Keratinocyte (primary cell): ENCODE results near the gene HSPG2. TPM values are rescaled to one million over a fixed set of nuclear protein-coding genes. Genes with fewer than 3 reads are reported as not detected.

Source experiments
- DNase-seq: peaks from one replicate; pipeline ENCODE4 v3.0.0-alpha.2; 2011; ENCODE audit warnings: low read depth, missing footprints, low spot score
- FAIRE-seq: peaks from 2 replicates; lab custom pipeline; 2011; peaks lifted over from hg19 to GRCh38; lab: Jason Lieb, UNC
- H2AFZ ChIP-seq: 2 replicates; pipeline ENCODE4 v1.6.0; 2012; ENCODE audit warnings: low read length, control low read depth, inconsistent platforms; ENCODE audit not compliant: control insufficient read depth
- H3K27ac ChIP-seq: 2 replicates; pipeline ENCODE4 v1.5.1; 2011; ENCODE audit warnings: low read length; ENCODE audit not compliant: control insufficient read depth, insufficient read depth
- H3K27me3 ChIP-seq: 3 replicates; pipeline ENCODE4 v1.6.0; 2011; ENCODE audit warnings: low read length; ENCODE audit not compliant: control insufficient read depth, insufficient read depth; ENCODE audit errors: extremely low read depth
- H3K36me3 ChIP-seq, 2 experiments: 2 replicates in 1 of 2; 3 replicates in 1 of 2; pipeline ENCODE4 v1.5.1; 2011; ENCODE audit warnings: low read length in 2 of 2, mild to moderate bottlenecking in 1 of 2; ENCODE audit not compliant: control insufficient read depth in 2 of 2, insufficient read depth in 2 of 2; ENCODE audit errors: extremely low read depth in 1 of 2
- H3K4me1 ChIP-seq: 3 replicates; pipeline ENCODE4 v1.5.1; 2011; ENCODE audit warnings: low read length; ENCODE audit not compliant: control insufficient read depth, insufficient read depth; ENCODE audit errors: extremely low read depth
- H3K4me2 ChIP-seq: 3 replicates; pipeline ENCODE4 v1.6.0; 2011; ENCODE audit warnings: low read depth, low read length; ENCODE audit not compliant: control insufficient read depth, insufficient read depth; ENCODE audit errors: extremely low read depth
- H3K4me3 ChIP-seq, 3 experiments: fragments of 200-600 bp in 1 of 3; sonication (generic) in 1 of 3; 2 replicates in 2 of 3; 3 replicates in 1 of 3; pipeline ENCODE4 v1.5.1; 2011 to 2016; ENCODE audit warnings: low read length in 3 of 3, mild to moderate bottlenecking in 3 of 3, control low read depth in 2 of 3, inconsistent platforms in 1 of 3, low read depth in 1 of 3, mixed read lengths in 1 of 3, mixed run types in 1 of 3, moderate library complexity in 1 of 3; ENCODE audit not compliant: control insufficient read depth in 2 of 3, insufficient read depth in 2 of 3; ENCODE audit errors: extremely low read depth in 1 of 3
- H3K79me2 ChIP-seq: 2 replicates; pipeline ENCODE4 v1.6.0; 2012; ENCODE audit warnings: low read length; ENCODE audit not compliant: control insufficient read depth, insufficient read depth
- H3K9ac ChIP-seq: 3 replicates; pipeline ENCODE4 v1.6.0; 2011; ENCODE audit warnings: low read length; ENCODE audit not compliant: control insufficient read depth, insufficient read depth; ENCODE audit errors: extremely low read depth
- H3K9me1 ChIP-seq: 3 replicates; pipeline ENCODE4 v1.6.0; 2011; ENCODE audit warnings: low read length; ENCODE audit not compliant: control insufficient read depth, insufficient read depth; ENCODE audit errors: extremely low read depth
- H3K9me3 ChIP-seq: 2 replicates; pipeline ENCODE4 v1.5.1; 2012; ENCODE audit warnings: low read depth, low read length; ENCODE audit not compliant: control insufficient read depth
- H4K20me1 ChIP-seq: 3 replicates; pipeline ENCODE4 v1.6.0; 2011; ENCODE audit warnings: low read length; ENCODE audit not compliant: control insufficient read depth, insufficient read depth; ENCODE audit errors: extremely low read depth
- EZH2 ChIP-seq: IDR thresholded peaks from one replicate; pipeline ENCODE4 v1.6.1; 2012; ENCODE audit warnings: inconsistent platforms, mild to moderate bottlenecking, low read length, moderate library complexity
- dilution Hi-C: fragments of 300-500 bp; cut with MboI; formaldehyde crosslinking; loops from one replicate; pipeline ENCODE4 v1.7.0; 2020; ENCODE audit warnings: low sequenced_read_pairs; ENCODE audit not compliant: extremely low pct_ligation_motif_present
- polyA plus RNA-seq, 5 experiments: library from polyadenylated mRNA; depleted of rRNA in 3 of 5; stranded (reverse) in 3 of 5; stranded (forward) in 1 of 5; unstranded in 1 of 5; fragments of >200 nt; gene quantifications; 1 replicate in 1 of 5; 2 replicates in 3 of 5; 3 replicates in 1 of 5; pipeline versions ENCODE4 v1.2.1 to v1.2.3, GENCODE V29; 2011 to 2012; ENCODE audit warnings: missing spikeins in 2 of 5, low read depth in 1 of 5, low replicate concordance in 1 of 5
- TF ChIP-seq, protein P1 (sequence below), 3 experiments: IDR thresholded peaks in 1 of 3; conservative IDR thresholded peaks in 1 of 3; optimal IDR thresholded peaks in 1 of 3; 2 replicates in 2 of 3; 3 replicates in 1 of 3; pipeline versions ENCODE3 to v1.5.1; 2011; ENCODE audit warnings: low read length in 3 of 3, mild to moderate bottlenecking in 3 of 3, moderate library complexity in 2 of 3, control low read depth in 1 of 3, inconsistent platforms in 1 of 3; ENCODE audit not compliant: insufficient read depth in 2 of 3; ENCODE audit errors: extremely low read depth in 1 of 3

HSPG2 gene
- polyA plus RNA-seq, 1 donor (not counting 4 experiments of a cell fraction or from before 2014, with no cell fraction given): 9.0 TPM

DNA sequence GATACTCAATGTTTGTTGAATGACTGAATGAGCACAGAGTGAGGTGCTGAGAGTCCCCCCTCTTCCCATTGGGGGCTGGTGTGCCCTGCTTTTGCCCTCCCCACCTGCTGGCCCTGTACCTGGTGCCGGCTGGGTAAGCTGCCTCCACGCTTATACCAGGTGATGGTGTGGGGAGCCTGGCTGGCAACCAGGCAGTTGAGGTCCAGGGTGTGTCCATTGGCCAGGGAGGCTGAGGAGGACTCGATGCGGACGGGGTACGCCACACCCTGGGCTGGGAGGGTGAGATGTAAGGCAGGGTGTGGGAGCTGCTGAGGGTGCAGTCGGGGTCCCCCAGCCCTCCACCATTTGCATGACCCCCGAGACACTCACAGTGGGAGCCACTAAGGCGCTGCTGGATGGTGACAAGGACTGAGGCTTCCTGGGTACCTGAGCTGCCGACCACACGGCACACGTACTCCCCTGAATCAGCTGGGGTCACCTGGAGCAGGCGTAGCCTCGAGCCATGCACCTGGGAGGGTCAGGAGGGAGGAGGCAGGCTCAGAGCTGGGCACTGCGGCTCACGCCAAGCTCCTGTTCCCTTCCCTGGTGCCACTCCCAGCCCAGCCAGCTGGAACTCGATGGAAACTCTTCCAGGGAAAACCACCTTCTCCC, 88.5 kb downstream of the HSPG2 start:
- dilution Hi-C loops: no loop called here
- Histone ChIP-seq H2AFZ (no peak overlapping the region), H3K27me3 (no peaks in the 10 kb centered on the region)

DNA sequence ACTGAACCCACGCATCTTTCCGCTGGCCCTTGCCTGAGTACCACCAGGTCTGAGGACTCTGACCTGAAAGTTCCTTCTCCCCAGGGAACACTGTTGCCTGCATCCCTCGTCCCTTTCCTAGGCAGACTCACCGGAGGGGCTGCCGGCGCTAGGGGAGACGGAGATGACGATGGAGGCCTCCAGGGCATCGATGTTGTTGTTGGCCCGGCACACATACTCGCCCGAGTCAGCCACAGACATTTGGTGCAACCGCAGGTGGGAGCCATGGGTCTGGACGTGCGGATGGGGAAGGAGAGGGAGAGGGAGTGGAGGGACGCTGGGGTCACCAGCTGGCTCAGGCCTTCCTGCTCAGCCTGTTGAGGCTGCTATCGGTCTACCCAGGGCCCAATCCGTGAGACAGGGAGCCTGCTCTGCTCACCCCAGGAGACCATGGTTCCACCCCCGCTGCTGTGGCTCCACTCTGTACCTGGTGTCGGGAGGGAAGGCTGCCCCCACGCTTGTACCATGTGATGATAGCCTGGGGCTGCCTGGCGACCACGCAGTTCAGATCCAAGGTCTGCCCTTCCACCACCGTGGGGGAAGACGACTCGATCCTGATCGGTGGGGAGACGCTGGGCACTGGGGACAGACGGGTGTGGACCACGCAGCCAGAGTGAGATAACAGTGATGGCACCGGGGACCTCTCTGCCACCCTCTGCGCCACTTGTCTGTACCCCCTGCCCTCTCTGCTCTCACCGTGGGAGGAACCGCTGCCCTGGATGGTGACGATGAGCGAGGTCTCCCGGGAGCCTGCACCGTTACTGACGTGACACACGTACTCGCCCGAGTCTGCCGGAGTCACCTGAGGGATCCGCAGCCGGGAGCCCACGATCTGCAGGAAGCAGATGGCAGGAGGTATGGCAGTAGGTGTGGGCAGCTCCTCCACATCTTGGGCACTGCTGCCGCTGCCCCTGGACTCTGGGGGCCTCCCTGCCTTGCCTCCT, 89.6 kb downstream of the HSPG2 start:
- DNase-seq (no peak), FAIRE-seq (no peak)
- H3K27ac ChIP-seq: no peak overlapping the region
- peaks cover 23 to 56% of the 10 kb centered on the region in 2 experiments for H3K36me3 ChIP-seq
- H3K27me3 ChIP-seq: no peaks in the 10 kb centered on the region
- no peaks in the 10 kb centered on the region for H3K9me1 ChIP-seq
- H3K9ac ChIP-seq: no peak overlapping the region
- H3K79me2 ChIP-seq: no peaks in the 10 kb centered on the region
- H4K20me1 ChIP-seq: no peaks in the 10 kb centered on the region
- no peaks in the 10 kb centered on the region for H3K4me1 ChIP-seq
- TF ChIP-seq EZH2: no peak
- TF ChIP-seq, protein P1, sequence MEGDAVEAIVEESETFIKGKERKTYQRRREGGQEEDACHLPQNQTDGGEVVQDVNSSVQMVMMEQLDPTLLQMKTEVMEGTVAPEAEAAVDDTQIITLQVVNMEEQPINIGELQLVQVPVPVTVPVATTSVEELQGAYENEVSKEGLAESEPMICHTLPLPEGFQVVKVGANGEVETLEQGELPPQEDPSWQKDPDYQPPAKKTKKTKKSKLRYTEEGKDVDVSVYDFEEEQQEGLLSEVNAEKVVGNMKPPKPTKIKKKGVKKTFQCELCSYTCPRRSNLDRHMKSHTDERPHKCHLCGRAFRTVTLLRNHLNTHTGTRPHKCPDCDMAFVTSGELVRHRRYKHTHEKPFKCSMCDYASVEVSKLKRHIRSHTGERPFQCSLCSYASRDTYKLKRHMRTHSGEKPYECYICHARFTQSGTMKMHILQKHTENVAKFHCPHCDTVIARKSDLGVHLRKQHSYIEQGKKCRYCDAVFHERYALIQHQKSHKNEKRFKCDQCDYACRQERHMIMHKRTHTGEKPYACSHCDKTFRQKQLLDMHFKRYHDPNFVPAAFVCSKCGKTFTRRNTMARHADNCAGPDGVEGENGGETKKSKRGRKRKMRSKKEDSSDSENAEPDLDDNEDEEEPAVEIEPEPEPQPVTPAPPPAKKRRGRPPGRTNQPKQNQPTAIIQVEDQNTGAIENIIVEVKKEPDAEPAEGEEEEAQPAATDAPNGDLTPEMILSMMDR (optimal IDR thresholded peaks at IDR 0.05 in 1 of 3, IDR thresholded peaks at IDR 0.05 in 1 of 3, conservative IDR thresholded peaks at IDR 0.05 in 1 of 3; ENCODE audit: extremely low read depth in 1 of 3, insufficient read depth in 2 of 3, low read length in 3 of 3): no peak
- no peak overlapping the region for H2AFZ ChIP-seq
- no peak overlapping the region for H3K4me2 ChIP-seq
- H3K4me3 ChIP-seq: no peak overlapping the region
- no peaks in the 10 kb centered on the region for H3K9me3 ChIP-seq
- dilution Hi-C loops: no loop called here

More for the DNA sequence above, 88.5 kb downstream of the HSPG2 start:
- Histone ChIP-seq H4K20me1 (no peaks in the 10 kb centered on the region), H3K9me1 (no peaks in the 10 kb centered on the region), H3K79me2 (no peaks in the 10 kb centered on the region), H3K4me1 (no peaks in the 10 kb centered on the region), H3K9ac (no peak overlapping the region), H3K27ac (no peak overlapping the region), H3K4me2 (no peak overlapping the region), H3K4me3 (no peak overlapping the region), H3K36me3 (peaks cover 23 to 50% of the 10 kb centered on the region in 2 experiments), H3K9me3 (no peaks in the 10 kb centered on the region)
- TF ChIP-seq, protein P1 (optimal IDR thresholded peaks at IDR 0.05 in 1 of 3, IDR thresholded peaks at IDR 0.05 in 1 of 3, conservative IDR thresholded peaks at IDR 0.05 in 1 of 3; ENCODE audit: extremely low read depth in 1 of 3, insufficient read depth in 2 of 3, low read length in 3 of 3): no peak
- no peak for TF ChIP-seq EZH2
- DNase-seq (no peak), FAIRE-seq (no peak)
